ENCODE measurements around the gene EFCAB13.

EFCAB13 gene

GRCh38 chr17:47280072-47280811, 43.5 kb upstream of the EFCAB13 start:
- no peak for DNase-seq (ENCODE audit: low read depth, low spot score)
- Histone ChIP-seq H3K4me3 (ENCODE audit: low read length) (no peak overlapping the region), H3K36me3 (ENCODE audit: control insufficient read depth, insufficient read depth, low read length) (no peaks in the 10 kb centered on the region), H3K9me3 (ENCODE audit: control insufficient read depth, insufficient read depth, low read length) (no peaks in the 10 kb centered on the region), H3K4me1 (ENCODE audit: control insufficient read depth, insufficient read depth, low read length) (peaks cover 3% of the 10 kb centered on the region; the same call in 1 of the 2 replicates), H3K27ac (ENCODE audit: low read length) (no peak overlapping the region), H3K27me3 (ENCODE audit: control insufficient read depth, insufficient read depth, low read length) (no peaks in the 10 kb centered on the region)
- no CpG with 5 or more reads among the region's 14 CpGs for WGBS (ENCODE audit: insufficient coverage, insufficient read length)

- Histone ChIP-seq H3K27me3 (ENCODE audit: control insufficient read depth, insufficient read depth, low read length) (no peaks in the 10 kb centered on the region), H3K36me3 (ENCODE audit: control insufficient read depth, insufficient read depth, low read length) (no peaks in the 10 kb centered on the region), H3K4me1 (ENCODE audit: control insufficient read depth, insufficient read depth, low read length) (peaks cover 1% of the 10 kb centered on the region; the same call in 1 of the 2 replicates), H3K4me3 (ENCODE audit: low read length) (no peak overlapping the region), H3K9me3 (ENCODE audit: control insufficient read depth, insufficient read depth, low read length) (no peaks in the 10 kb centered on the region), H3K27ac (ENCODE audit: low read length) (no peak overlapping the region)
- no peak for DNase-seq (ENCODE audit: low read depth, low spot score)
- no CpG with 5 or more reads among the region's 6 CpGs for WGBS (ENCODE audit: insufficient coverage, insufficient read length)
Measured at GRCh38 chr17:47281216-47281615, 42.5 kb upstream of the EFCAB13 start.

DNA sequence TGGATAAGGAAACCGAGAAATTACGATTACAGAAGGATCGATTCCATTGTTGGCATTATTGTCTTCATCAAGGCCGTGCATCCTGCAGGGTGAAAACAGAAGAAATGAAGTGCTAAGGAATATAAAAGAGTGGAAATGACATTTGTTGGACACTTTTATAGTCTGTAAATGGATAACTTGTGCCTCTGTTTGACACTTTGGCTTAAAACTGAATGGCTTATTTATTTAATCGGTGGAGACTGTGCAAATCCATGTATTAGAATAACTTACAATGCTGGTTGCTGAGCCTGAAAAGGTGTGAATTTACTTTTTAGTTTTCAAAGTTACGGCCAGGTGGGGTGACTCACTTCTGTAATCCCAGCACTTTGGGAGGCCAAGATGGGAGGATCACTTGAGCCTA, 38.8 kb upstream of the EFCAB13 start:
- WGBS (ENCODE audit: insufficient coverage, insufficient read length) = no CpG with 5 or more reads among the region's 6 CpGs

GRCh38 chr17:47286198-47286914, 37.4 kb upstream of the EFCAB13 start:
- Histone ChIP-seq H3K36me3 (ENCODE audit: control insufficient read depth, insufficient read depth, low read length) (no peaks in the 10 kb centered on the region), H3K4me1 (ENCODE audit: control insufficient read depth, insufficient read depth, low read length) (no peaks in the 10 kb centered on the region), H3K4me3 (ENCODE audit: low read length) (no peak overlapping the region), H3K27me3 (ENCODE audit: control insufficient read depth, insufficient read depth, low read length) (no peaks in the 10 kb centered on the region), H3K9me3 (ENCODE audit: control insufficient read depth, insufficient read depth, low read length) (no peaks in the 10 kb centered on the region), H3K27ac (ENCODE audit: low read length) (no peak overlapping the region)
- no peak for DNase-seq (ENCODE audit: low read depth, low spot score)
- WGBS (ENCODE audit: insufficient coverage, insufficient read length) = no CpG with 5 or more reads among the region's 6 CpGs

More for the DNA sequence above, 38.8 kb upstream of the EFCAB13 start:
- DNase-seq (ENCODE audit: low read depth, low spot score) = no peak
- Histone ChIP-seq H3K27me3 (ENCODE audit: control insufficient read depth, insufficient read depth, low read length) (no peaks in the 10 kb centered on the region), H3K4me1 (ENCODE audit: control insufficient read depth, insufficient read depth, low read length) (no peaks in the 10 kb centered on the region), H3K9me3 (ENCODE audit: control insufficient read depth, insufficient read depth, low read length) (no peaks in the 10 kb centered on the region), H3K27ac (ENCODE audit: low read length) (no peak overlapping the region), H3K4me3 (ENCODE audit: low read length) (no peak overlapping the region), H3K36me3 (ENCODE audit: control insufficient read depth, insufficient read depth, low read length) (no peaks in the 10 kb centered on the region)

- Histone ChIP-seq H3K9me3 (ENCODE audit: control insufficient read depth, insufficient read depth, low read length) (no peaks in the 10 kb centered on the region), H3K4me3 (ENCODE audit: low read length) (no peak overlapping the region), H3K27ac (ENCODE audit: low read length) (no peak overlapping the region), H3K27me3 (ENCODE audit: control insufficient read depth, insufficient read depth, low read length) (no peaks in the 10 kb centered on the region), H3K36me3 (ENCODE audit: control insufficient read depth, insufficient read depth, low read length) (no peaks in the 10 kb centered on the region), H3K4me1 (ENCODE audit: control insufficient read depth, insufficient read depth, low read length) (no peaks in the 10 kb centered on the region)
- WGBS (ENCODE audit: insufficient coverage, insufficient read length) = no CpG with 5 or more reads among the region's 4 CpGs
- DNase-seq (ENCODE audit: low read depth, low spot score) = no peak
Measured at GRCh38 chr17:47287068-47287467, 36.7 kb upstream of the EFCAB13 start.

DNA sequence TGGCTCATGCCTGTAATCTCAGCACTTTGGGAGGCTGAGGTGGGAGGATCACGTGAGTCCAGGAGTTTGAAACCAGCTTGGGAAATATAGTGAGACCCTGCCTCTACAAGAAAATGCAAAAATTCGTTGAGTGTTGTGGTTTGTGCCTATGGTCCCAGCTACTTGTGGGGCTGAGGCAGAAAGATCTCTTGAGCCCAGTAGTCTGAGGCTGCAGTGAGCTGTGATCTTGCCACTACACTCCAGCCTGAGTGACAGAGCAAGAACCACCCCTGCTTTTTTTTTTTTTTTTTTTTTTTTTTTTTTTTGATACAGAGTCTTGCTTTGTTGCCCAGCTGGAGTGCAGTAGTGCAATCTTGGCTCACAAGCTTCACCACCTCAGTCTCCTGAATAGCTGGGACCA, 36.1 kb upstream of the EFCAB13 start:
- H3K36me3 ChIP-seq (ENCODE audit: control insufficient read depth, insufficient read depth, low read length) = no peaks in the 10 kb centered on the region
- H3K27me3 ChIP-seq (ENCODE audit: control insufficient read depth, insufficient read depth, low read length) = no peaks in the 10 kb centered on the region
- WGBS (ENCODE audit: insufficient coverage, insufficient read length) = no CpG with 5 or more reads among the region's 2 CpGs
- no peaks in the 10 kb centered on the region for H3K9me3 ChIP-seq (ENCODE audit: control insufficient read depth, insufficient read depth, low read length)
- no peak overlapping the region for H3K27ac ChIP-seq (ENCODE audit: low read length)
- H3K4me3 ChIP-seq (ENCODE audit: low read length) = no peak overlapping the region
- H3K4me1 ChIP-seq (ENCODE audit: control insufficient read depth, insufficient read depth, low read length) = no peaks in the 10 kb centered on the region
- DNase-seq (ENCODE audit: low read depth, low spot score) = no peak

DNA sequence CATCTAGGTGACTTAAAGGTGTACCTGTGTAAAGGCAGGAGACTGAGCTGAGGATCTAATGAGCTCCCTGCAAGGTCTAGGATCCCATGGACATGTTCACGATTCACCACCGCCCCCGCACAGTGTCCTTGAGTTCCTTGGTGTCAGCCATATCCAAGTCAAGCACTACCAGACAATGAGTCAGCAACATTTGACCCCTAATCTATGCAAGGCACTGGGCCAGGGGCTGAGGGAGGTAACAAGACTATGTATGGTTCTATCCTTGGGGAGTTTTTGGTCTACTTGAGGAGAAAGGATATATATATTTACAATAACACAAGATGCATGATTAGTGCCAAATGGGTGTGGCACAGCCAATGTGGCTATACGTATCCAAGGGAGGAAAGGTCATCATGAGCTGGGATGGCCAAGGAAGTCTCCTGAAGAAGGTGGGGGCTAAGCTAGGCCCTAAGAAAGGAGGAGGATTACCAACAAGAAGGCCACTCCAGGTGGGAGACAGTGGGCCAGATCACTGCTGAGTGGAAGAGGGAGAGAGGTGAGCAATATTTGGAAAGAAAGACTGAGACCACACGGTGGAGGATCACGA, 35.1 kb upstream of the EFCAB13 start:
- no peaks in the 10 kb centered on the region for H3K9me3 ChIP-seq (ENCODE audit: control insufficient read depth, insufficient read depth, low read length)
- DNase-seq (ENCODE audit: low read depth, low spot score) = no peak
- no peak overlapping the region for H3K27ac ChIP-seq (ENCODE audit: low read length)
- WGBS (ENCODE audit: insufficient coverage, insufficient read length) = no CpG with 5 or more reads among the region's 6 CpGs
- no peaks in the 10 kb centered on the region for H3K36me3 ChIP-seq (ENCODE audit: control insufficient read depth, insufficient read depth, low read length)
- no peaks in the 10 kb centered on the region for H3K4me1 ChIP-seq (ENCODE audit: control insufficient read depth, insufficient read depth, low read length)
- no peaks in the 10 kb centered on the region for H3K27me3 ChIP-seq (ENCODE audit: control insufficient read depth, insufficient read depth, low read length)
- no peak overlapping the region for H3K4me3 ChIP-seq (ENCODE audit: low read length)

DNA sequence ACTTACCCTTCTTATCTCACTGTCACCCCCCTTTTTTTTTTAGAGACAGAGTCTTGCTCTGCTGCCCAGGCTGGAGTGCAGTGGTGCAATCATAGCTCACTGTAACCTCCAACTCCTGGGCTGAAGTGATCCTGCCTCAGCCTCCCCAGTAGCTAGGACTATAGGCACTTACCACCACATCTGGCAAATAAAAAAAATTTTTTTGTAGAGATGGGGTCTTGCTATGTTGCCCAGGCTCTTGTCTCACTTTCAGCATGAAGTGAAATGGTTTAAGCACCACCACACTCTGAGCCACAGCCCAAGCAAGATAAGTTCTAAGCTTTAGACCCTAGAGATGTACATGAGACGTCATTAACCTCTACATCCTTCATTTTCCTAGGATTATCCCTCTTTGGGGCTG, 34.5 kb upstream of the EFCAB13 start:
- no peak for DNase-seq (ENCODE audit: low read depth, low spot score)

DNA sequence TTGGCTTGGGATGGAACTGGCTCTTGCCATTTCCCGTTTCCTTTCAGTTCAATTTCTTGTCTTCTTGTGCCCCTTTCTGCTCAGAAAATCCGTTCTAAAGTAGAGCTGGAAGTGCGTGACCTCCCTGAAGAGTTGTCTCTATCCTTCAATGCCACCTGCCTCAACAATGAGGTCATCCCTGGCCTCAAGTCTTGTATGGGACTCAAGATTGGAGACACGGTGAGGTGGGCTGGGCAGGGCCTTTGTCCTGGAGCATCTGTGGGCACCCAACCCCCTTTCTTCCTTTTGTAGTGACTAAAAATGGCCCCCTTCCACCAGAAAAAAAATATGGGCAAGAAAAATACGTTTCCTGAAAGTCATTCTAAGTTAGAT, 32.9 kb upstream of the EFCAB13 start:
- no peak for DNase-seq (ENCODE audit: low read depth, low spot score)
- WGBS (ENCODE audit: insufficient coverage, insufficient read length) = no CpG with 5 or more reads among the region's 5 CpGs
- Histone ChIP-seq H3K27me3 (ENCODE audit: control insufficient read depth, insufficient read depth, low read length) (no peaks in the 10 kb centered on the region), H3K27ac (ENCODE audit: low read length) (no peak overlapping the region), H3K4me1 (ENCODE audit: control insufficient read depth, insufficient read depth, low read length) (no peaks in the 10 kb centered on the region), H3K36me3 (ENCODE audit: control insufficient read depth, insufficient read depth, low read length) (no peaks in the 10 kb centered on the region), H3K4me3 (ENCODE audit: low read length) (no peak overlapping the region), H3K9me3 (ENCODE audit: control insufficient read depth, insufficient read depth, low read length) (no peaks in the 10 kb centered on the region)

More for the DNA sequence above, 34.5 kb upstream of the EFCAB13 start:
- no peaks in the 10 kb centered on the region for H3K27me3 ChIP-seq (ENCODE audit: control insufficient read depth, insufficient read depth, low read length)
- H3K4me3 ChIP-seq (ENCODE audit: low read length) = no peak overlapping the region
- H3K4me1 ChIP-seq (ENCODE audit: control insufficient read depth, insufficient read depth, low read length) = no peaks in the 10 kb centered on the region
- WGBS (ENCODE audit: insufficient coverage, insufficient read length) = no CpG with 5 or more reads among the region's 1 CpG
- no peaks in the 10 kb centered on the region for H3K36me3 ChIP-seq (ENCODE audit: control insufficient read depth, insufficient read depth, low read length)
- H3K9me3 ChIP-seq (ENCODE audit: control insufficient read depth, insufficient read depth, low read length) = no peaks in the 10 kb centered on the region
- H3K27ac ChIP-seq (ENCODE audit: low read length) = no peak overlapping the region

DNA sequence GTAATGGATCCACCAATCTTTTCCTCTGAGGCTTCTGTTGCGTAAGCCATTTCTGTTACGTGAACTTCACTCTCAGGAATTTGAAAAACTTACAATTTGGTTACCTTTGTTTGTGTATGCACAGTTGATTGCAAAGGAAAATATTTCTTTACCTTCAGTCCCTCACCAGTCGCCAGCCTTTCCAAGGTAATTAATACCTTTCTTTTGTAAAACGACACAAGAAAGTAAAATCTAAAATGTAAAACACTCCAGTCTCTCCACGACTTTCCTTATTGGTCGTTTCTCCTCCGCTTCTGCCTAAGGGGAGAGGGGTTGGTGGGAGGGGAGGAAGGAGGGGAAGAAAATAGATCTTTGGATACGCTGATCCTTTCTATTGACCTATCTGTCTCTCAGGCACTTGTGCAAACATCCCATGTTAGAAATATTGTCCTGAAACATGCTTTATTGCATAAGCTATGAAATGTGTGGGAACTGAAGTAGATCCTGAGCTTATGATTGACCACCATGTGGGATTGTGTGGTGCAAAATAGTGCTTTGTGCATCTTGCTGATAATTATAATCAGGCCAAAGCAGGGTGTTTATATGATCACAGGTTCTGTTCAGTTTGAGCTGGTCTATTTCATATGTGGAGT, 32.4 kb upstream of the EFCAB13 start:
- no CpG with 5 or more reads among the region's 8 CpGs for WGBS (ENCODE audit: insufficient coverage, insufficient read length)
- H3K4me1 ChIP-seq (ENCODE audit: control insufficient read depth, insufficient read depth, low read length) = no peaks in the 10 kb centered on the region
- no peaks in the 10 kb centered on the region for H3K27me3 ChIP-seq (ENCODE audit: control insufficient read depth, insufficient read depth, low read length)
- no peak for DNase-seq (ENCODE audit: low read depth, low spot score)
- no peak overlapping the region for H3K4me3 ChIP-seq (ENCODE audit: low read length)
- H3K27ac ChIP-seq (ENCODE audit: low read length) = no peak overlapping the region
- no peaks in the 10 kb centered on the region for H3K9me3 ChIP-seq (ENCODE audit: control insufficient read depth, insufficient read depth, low read length)
- H3K36me3 ChIP-seq (ENCODE audit: control insufficient read depth, insufficient read depth, low read length) = no peaks in the 10 kb centered on the region
